ENCODE results near the gene LSM7.

DNA sequence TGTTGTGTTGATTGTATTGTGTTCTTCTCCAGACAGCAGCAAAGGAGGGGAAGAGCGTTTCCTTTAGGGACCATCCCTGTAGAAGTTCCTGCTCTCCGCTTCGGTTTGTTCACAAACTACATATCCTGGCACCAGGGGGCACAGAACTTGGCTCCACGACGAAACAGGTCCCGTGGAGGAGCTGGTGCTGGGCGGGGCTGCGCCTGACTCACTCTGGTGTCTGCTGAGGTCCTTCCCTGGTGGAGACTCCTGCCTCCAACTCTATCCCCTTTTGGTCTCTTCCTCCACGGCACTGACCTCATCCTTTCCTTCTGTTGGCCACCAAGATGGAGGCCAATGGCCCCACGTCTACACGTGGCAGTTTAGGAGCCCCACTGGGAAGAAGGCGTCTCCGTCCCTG, 46.4 kb upstream of the LSM7 start:
- TF ChIP-seq CTCF (conservative IDR thresholded peaks at IDR 0.05; ENCODE audit: low read depth, low read length) (no peak), EZH2 (IDR thresholded peaks at IDR 0.05; ENCODE audit: borderline replicate concordance, low read depth, low read length, poor library complexity, severe bottlenecking) (no peak)
